Medulla oblongata (tissue), 1 donor: Measurements from ENCODE around the gene FAM53B.

Source experiments
- DNase-seq: peaks from one replicate; pipeline ENCODE4 v3.0.0-alpha.2; 2015; ENCODE audit errors: extremely low spot score

Gene FAM53B

DNA sequence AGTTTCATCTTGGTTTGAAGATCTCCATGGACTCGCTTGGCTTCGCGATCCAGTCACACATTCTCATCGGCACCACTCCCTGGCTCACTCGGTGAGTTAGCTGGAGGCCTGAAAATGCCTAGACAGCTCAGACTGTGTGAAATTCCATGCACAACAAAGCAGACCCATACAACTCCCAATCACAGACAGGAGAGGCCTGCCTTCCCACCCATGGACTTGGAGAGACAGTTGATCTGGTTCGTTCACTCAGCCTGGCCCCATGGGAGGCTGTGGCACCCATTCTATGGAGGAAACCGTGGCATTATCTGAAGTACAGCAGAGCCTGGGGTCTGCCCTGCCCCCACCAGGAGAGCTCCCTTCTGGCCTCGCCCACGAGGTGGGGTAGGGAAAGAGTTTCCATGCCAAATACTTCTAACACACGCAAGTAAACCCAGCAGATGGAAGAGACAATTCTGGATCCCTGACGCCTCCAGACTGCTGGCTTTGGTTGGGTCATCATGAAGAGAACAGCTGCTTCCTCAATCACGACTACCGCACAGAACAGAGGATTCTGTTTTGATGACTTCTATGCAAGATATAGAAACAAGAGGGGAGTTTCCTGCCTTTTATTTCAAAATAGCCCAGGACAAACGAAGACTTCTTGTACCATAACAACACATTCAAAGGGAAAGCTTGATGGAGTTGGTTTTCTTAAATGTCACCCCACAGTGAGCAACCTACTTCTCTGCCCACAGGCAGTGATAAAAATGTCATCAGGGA is 15.9 kb downstream of the FAM53B start:
- peak; percentile 75 for DNase-seq

DNA sequence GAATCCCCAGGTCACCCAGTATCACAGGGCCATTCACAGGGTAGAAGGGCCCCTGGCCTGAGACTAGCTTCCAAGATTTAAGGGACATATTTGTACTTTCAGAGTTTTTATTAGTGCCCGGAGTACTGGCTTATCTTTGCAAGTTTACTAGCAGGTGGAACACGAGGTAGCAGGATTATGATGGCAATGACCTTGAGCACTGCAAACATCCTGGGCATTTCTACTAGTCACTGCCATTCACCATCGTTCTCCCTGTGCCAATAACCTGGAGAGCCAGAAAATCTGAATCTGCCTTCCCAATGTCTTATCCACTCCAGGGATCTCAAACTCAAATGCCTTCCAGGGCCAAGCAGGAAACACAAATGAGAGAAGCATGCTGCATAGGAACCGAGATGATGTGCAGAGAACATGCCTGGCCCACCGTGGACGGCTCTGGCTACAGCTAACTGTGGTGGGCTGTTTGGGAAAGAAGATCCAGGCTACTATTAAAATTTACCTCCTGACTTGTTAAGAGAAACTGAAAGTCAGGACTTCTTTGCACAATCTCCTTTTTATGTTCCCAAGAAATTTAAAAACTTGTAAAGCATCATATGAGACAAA is 16.7 kb downstream of the FAM53B start:
- DNase-seq, result no peak

- no peak for DNase-seq
These were observed 18.4 kb downstream of the FAM53B start for GRCh38 chr10:124725791-124726190.

DNA sequence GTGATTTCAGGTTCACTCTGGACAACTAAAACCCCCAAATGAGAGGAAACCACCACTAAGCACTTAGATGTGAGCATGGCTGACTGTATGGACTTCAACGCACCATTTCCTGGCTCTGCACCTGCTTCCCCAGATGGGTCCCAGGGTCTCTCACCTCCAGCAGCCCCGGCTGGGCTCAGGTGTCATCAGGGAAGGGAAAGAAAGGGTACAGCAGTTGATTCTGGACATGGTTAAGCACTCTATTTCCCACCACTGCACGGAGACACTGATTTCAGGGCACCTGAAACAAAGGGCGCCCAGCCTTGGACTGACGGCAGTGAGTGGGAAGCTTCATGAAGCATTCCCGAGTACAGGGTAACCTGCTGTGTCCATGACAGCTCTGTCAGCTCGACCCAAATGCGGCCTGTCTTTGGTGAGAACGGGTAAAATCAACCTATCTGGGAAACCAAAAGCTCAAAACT is 19.0 kb downstream of the FAM53B start:
- DNase-seq, result no peak

- peak; percentile 96 for DNase-seq
These were observed 19.7 kb downstream of the FAM53B start for GRCh38 chr10:124724279-124725027.

DNA sequence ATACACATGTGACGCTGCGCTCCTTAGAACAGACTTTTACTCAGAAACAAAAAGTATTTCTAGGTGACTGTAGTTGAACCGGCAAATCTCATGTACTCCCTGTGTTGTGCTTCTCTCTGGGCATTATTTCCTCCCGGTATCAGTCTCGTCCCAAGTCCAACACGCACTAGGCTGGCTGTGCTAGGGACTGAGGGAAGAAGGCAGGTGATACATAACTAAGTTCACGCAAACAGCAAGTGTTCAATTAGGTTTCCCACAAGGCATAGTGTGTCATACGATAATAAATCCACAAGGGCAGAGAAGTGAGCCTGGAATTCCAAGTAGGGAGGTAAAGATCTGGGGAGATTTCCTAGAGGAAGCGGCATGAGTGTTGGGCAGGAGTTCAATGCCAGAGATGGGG is 20.4 kb downstream of the FAM53B start:
- peak; percentile 41 for DNase-seq

DNA sequence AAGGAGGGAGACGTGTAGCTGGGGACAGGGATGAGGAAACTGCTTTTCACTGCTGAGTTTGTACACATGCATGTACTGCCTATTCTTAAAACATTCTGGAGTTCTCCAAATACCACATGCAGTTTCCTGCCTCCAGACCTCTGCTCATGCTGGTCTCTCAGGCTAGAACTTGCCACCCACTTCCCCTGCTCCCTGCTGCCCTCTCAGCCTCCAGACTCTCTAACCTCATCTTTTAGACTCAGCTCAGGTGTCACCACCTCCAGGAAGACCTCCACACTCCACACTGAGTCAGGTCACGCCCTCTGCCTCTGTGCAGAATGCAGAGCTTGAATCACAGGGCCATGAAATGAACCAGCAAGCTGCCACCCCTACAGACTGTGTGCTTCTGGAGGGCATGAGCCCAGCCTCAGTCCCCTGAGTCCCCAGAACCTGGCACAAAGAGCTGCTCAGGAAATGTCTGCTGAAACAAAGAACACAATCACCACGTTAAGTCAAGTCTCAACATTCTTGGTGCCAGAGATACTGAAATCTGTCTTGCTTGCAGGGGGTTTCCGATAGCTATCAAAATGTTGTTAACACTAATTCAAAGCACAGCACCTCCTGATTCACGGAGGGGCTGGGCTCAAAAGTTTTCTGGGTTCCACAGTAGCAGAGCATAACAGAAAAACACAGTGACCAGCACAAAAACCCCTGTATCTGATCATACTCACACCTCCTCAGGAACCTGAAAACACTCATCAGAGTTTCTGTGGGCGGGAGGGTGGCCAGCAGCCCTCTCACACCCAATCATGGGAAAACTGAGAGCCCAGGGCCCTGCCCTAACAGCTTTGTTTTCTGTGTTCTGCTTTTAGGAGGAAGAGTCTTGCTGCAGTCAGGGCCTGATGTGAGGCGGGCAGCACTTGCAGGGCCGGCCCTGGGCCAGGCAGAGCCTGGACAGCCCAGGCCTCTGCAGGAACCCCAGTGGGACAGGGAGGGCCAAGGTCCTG is 21.1 kb downstream of the FAM53B start:
- peak; percentile 72 for DNase-seq

DNA sequence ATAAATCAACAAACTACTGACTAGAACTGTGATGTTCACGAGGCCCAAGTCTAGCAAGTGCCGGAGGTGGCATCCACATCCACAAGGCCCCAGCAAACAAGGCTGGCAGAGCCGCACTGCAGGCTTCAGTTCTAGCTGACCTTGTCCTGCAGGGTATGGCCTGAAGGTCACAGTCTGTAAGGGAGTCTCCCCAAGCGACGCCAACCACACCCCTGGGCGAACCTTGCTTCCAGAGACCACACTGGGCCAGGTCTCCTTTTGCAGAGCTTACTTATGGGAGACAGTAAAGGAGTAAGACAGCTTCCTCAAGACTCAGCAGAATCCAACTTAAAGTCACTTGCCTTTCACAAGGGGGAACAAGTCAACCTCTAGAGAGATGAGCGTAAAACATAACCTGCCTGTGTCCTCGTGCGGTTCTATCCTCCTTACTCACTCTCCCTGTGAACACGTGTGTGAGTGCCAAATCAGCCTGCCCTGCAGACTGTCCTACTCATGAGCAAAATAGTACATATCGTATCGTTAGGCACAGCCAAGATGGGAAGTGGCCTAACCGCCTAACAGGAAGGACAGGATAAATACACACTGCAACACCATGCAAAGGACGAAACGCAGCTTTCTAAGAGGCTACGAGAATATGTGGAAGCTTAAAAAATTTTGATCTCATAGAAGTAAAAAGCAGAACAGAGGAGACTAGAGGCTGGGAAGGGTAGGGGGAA is 22.7 kb downstream of the FAM53B start:
- DNase-seq, result peak; percentile 70

- DNase-seq, result peak; percentile 96
These were observed 24.8 kb downstream of the FAM53B start for GRCh38 chr10:124719213-124719851.

GRCh38 chr10:124717911-124718741 is 26.1 kb downstream of the FAM53B start:
- no peak for DNase-seq

DNA sequence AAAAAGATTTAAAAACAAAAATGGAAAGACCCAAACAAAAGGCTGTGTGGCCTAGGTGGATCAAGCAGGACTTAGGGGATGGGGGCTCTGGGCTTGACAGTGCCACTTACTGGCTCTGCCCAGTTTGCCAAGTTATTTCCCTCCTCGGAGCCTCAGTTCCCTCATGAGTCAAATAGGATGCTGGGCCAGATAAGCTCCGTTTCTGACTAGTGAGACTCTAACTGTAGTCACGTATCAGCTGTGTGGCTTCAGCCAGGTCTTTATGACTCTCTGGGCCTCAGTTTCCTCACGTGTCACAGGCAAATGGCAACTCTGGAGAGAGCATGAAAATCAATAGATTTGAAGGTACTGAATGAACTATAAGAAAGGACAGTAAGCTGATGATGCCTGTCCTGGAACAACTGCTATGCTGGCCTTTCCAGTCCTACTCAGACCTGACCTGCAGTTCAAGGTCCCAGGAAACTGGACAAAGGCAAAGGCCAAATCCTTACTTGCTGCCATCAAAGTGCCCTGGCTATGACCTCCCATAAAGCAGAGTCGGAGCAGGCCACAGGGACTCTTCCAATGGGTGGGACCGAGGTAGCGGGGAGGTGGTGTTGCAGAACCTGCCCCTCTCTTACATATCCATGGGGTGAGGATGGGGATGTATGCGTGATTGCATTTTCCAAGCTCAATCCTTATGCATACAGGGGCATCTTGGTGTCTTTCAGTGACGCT is 27.0 kb downstream of the FAM53B start:
- DNase-seq, result no peak

GRCh38 chr10:124716369-124716768 is 27.8 kb downstream of the FAM53B start:
- no peak for DNase-seq

DNA sequence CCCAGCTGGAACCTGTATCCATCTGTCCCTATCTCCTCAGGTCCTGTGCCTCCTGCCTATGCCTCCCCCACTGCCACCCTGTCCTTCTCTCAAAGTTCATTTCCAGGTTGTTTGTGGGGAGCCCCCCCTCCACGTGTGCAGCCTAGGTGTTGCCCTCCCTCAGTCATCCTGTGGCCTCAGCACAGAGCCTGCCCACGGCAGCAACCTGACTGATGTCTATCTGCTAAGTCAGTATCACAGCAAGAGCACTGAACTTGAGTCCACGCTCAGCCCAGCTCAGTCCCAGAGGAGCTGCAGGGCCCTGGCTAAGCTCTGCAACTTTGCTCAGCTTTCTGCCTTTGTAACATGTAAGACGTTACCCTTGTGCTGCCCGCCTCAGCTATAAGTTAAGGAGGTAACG is 28.7 kb downstream of the FAM53B start:
- no peak for DNase-seq

- no peak for DNase-seq
These were observed 30.4 kb downstream of the FAM53B start for GRCh38 chr10:124713679-124714255.

DNA sequence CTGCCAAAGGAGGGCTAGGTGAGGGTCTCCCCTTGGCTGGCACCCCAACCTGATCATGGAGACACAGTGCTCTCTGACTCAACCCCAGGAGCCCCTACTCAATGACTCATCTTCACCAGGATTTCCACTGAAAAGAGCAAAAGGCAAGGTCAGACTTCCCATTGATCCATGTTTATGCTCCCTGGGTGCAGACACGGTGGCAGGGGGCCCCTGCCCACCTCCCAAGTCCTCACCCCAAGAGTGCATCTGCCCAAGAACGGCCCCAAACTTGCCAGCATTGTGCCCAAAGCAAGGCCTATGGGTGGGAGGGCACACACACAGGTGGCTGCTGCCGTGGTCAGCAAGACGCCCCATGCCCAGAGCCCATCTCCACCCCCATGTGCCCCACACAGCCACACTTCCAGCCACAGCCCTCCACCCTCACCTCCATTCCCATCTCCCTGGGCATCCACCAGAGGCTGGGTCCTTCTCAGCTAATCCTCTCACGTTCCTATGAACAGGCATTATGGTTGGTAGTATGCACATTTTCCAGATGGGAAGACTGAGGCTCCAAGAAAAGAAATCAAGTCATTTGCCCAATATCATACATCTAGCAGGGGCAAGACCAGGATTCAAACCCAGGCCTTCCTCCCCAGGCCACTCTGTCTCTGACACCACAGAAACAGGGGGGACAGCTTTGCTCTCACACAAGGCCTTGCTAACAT is 31.3 kb downstream of the FAM53B start:
- DNase-seq, result no peak

DNA sequence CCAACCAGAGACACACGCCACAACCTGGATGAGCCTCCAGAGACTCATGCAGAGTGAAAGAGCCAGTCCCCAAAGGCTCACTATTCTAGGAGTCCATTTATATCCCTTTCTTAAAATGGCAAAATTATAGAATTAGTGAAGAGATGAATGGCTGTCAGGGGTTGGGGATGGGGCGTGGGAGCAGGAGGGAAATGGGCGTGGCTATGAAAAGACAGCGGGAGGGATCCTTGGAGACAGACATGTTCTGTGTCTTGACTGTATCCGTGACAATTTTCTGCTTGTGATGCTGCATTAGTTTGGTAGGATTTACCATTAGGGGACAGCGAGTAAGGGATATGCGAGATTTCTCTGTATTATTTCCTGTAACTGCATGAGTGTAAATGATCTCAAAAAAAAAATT is 33.0 kb downstream of the FAM53B start:
- no peak for DNase-seq

- no peak for DNase-seq
These were observed 33.8 kb downstream of the FAM53B start for GRCh38 chr10:124710266-124710881.
